ENCODE data around the gene PELI2.

DNA sequence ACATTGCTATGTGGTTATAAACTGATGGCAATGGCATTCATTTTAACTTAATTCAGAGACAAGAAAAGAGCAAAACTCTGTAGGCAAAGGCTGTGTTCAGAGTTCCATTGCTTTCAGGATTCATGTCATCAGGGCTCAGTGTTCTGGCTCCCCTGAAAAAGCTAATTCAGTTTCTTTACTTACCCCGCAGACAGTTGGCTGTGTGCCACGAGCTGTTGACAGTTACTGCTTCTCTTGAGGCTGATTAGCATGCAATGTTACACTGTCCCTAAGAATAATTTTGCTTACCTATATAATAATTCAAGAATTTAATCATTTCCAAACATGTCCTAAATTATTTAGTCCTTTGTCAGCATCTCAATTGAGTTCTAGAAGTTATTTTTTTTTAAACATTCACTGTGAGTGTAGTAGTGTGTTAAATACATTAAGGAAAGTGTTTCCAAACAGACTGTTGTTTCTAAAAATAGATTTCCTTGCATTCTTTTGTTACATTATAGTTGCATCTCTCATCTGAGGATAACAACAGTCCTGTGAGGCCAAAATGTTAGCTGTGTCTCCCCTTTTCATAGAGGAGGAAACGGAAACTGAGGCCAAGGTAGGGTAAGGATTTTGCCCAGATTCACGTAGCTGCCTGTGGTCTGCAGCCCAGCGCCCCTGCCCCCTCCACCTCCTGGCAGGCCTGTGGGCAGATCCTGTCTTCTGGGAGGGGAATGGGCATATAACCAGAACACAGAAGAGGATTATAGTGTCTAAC lies 98.6 kb downstream of the PELI2 start:
- TF ChIP-seq, protein P1, sequence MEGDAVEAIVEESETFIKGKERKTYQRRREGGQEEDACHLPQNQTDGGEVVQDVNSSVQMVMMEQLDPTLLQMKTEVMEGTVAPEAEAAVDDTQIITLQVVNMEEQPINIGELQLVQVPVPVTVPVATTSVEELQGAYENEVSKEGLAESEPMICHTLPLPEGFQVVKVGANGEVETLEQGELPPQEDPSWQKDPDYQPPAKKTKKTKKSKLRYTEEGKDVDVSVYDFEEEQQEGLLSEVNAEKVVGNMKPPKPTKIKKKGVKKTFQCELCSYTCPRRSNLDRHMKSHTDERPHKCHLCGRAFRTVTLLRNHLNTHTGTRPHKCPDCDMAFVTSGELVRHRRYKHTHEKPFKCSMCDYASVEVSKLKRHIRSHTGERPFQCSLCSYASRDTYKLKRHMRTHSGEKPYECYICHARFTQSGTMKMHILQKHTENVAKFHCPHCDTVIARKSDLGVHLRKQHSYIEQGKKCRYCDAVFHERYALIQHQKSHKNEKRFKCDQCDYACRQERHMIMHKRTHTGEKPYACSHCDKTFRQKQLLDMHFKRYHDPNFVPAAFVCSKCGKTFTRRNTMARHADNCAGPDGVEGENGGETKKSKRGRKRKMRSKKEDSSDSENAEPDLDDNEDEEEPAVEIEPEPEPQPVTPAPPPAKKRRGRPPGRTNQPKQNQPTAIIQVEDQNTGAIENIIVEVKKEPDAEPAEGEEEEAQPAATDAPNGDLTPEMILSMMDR (IDR thresholded peaks at IDR 0.05), result no peak
- TF ChIP-seq POLR2A (IDR thresholded peaks at IDR 0.05), result no peak

Data from lower leg skin (tissue), 3 donors.